Gastrocnemius medialis (tissue), 4 donors: Measurements from ENCODE around the gene SPRR1B.
"Not testable (repeated sequence)": the region's sequence is repeated elsewhere in the genome, so short reads cannot be mapped to it uniquely, and the experiment has no call there.

Source experiments
- POLR2A ChIP-seq, 2 donors: fragments of 450-650 bp; IDR thresholded peaks; one replicate each; pipeline ENCODE4 v1.6.1; 2017; ENCODE audit warnings: antibody characterized with exemption in 2 of 2, mild to moderate bottlenecking in 2 of 2, moderate library complexity in 2 of 2
- TF ChIP-seq, protein P1 (sequence below), 5 experiments: fragments of 450-650 bp in 3 of 5; fragments of 200-600 bp in 2 of 5; sonication (generic) in 2 of 5; IDR thresholded peaks in 4 of 5; conservative IDR thresholded peaks in 1 of 5; 1 replicate in 4 of 5; 2 replicates in 1 of 5; pipeline ENCODE4 v1.5.1; 2016 to 2019; ENCODE audit warnings: antibody characterized with exemption in 5 of 5, mild to moderate bottlenecking in 3 of 5, moderate library complexity in 3 of 5

- TF ChIP-seq POLR2A (IDR thresholded peaks at IDR 0.05), result not testable (repeated sequence)
- TF ChIP-seq, protein P1, sequence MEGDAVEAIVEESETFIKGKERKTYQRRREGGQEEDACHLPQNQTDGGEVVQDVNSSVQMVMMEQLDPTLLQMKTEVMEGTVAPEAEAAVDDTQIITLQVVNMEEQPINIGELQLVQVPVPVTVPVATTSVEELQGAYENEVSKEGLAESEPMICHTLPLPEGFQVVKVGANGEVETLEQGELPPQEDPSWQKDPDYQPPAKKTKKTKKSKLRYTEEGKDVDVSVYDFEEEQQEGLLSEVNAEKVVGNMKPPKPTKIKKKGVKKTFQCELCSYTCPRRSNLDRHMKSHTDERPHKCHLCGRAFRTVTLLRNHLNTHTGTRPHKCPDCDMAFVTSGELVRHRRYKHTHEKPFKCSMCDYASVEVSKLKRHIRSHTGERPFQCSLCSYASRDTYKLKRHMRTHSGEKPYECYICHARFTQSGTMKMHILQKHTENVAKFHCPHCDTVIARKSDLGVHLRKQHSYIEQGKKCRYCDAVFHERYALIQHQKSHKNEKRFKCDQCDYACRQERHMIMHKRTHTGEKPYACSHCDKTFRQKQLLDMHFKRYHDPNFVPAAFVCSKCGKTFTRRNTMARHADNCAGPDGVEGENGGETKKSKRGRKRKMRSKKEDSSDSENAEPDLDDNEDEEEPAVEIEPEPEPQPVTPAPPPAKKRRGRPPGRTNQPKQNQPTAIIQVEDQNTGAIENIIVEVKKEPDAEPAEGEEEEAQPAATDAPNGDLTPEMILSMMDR (IDR thresholded peaks at IDR 0.05 in 4 of 5, conservative IDR thresholded peaks at IDR 0.05 in 1 of 5), result not testable (repeated sequence)
Observed at GRCh38 chr1:153056111-153056510, 25.1 kb downstream of the SPRR1B start.
